RCC 7860 (cell line): ENCODE data around the gene SNX24.

Source experiments
- DNase-seq: peaks from one replicate; pipeline ENCODE4 v3.0.0-alpha.2; 2015; ENCODE audit warnings: low spot score
- FAIRE-seq: peaks from 2 replicates; lab custom pipeline; 2012; peaks lifted over from hg19 to GRCh38; lab: Jason Lieb, UNC

Gene SNX24

DNA sequence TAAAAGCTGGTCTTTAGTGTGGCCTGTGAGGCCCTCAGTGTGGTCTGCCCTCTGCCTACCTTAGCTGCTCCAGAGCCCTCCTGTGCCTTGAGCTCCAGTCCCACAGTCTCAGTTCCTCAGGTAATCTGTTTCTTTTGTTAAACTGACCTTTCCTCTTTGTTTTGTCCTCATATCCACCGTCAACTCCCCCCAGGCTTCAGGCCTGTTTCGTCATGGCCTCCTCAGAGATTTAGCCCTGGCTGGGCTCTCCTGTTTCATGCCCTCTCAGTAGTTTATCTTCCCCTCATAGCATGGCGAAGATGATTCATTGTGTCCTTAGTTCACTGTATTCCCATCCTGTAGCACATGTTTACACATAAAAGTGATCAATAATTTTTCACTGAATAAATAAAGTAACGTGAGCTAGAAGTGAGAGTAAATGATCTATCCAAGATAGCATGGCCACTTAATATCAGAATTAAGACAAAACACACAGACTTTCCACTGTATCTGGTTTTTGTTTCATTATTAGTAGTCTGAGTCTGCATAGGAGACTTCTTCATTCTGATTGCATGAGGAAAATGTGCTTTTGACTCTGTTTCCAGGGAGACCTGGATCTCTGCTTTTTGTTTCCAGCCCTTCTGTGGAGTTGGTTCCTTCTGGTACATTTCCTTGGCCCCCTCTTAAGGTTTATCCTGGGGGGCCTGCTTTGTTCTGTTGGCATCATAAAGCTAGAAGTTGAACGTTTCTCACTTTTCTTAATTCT is 70.5 kb downstream of the SNX24 start:
- no peak for DNase-seq
- no peak for FAIRE-seq

- no peak for FAIRE-seq
- DNase-seq = no peak
Observed at GRCh38 chr5:122916490-122916889, 71.1 kb downstream of the SNX24 start.

- FAIRE-seq (no peak), DNase-seq (no peak)
Observed at GRCh38 chr5:122919969-122920368, 74.6 kb downstream of the SNX24 start.

DNA sequence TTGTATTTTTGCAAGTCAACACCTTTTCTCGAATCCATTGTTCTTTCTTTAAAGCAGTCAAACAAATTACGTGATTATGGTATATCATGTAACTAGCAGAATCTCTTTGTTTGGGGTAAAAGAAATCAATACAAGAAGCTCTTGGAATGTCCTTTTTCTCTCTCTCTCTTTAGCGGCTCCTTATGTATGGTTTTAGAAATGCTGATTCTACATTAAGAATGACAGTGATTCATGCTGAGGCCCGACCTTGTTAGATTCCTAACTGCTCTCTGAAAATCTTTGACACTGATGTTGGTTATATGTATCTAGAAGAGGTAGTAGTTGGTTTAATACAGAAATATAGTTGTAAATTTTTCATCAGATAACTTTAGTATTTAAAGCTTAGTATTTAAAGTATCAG is 76.4 kb downstream of the SNX24 start:
- no peak for FAIRE-seq

DNA sequence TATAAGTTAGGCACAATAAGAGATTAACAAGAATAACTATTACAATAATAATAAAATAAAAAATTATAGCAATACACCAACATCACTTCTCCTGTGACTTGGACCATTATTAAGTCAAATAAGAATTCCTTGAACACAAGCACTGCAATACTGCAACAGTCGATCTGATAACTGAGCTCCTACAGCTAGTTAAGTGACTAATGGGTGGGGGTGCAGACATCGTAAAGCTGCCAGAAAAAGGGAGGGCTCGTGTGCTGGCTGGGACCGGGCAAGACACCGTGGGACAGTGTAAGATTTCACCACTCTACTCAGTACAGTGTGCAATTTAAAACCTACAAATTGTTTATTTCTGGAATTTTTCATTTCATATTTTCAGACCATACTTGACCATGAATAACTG is 78.8 kb downstream of the SNX24 start:
- DNase-seq = no peak
- no peak for FAIRE-seq

More for the DNA sequence above, 76.4 kb downstream of the SNX24 start:
- DNase-seq = no peak

- FAIRE-seq (no peak), DNase-seq (no peak)
Observed at GRCh38 chr5:122924719-122925395, 79.4 kb downstream of the SNX24 start.

- FAIRE-seq = no peak
- no peak for DNase-seq
Observed at GRCh38 chr5:122929001-122929400, 83.6 kb downstream of the SNX24 start.

GRCh38 chr5:122929980-122930379 is 84.6 kb downstream of the SNX24 start:
- FAIRE-seq (no peak), DNase-seq (no peak)

DNA sequence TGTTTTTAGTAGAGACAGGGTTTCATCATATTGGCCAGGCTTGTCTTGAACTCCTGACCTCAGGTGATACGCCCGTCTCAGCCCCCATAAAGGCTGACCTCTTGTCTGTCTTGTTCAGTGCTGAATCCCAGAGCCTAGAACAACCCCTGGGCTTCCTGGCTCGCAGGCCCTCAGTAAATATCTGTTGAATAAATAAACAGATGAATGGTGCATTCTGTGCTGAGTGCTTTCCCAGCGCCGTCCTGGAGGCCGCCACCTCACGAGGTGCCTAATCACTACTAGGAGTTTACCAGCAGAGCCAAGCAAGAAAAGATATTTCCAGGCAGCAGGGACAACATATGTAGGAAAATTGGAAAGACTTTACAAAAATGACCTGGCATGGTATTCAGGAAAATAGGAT is 88.5 kb downstream of the SNX24 start:
- FAIRE-seq = no peak
- DNase-seq = no peak

DNA sequence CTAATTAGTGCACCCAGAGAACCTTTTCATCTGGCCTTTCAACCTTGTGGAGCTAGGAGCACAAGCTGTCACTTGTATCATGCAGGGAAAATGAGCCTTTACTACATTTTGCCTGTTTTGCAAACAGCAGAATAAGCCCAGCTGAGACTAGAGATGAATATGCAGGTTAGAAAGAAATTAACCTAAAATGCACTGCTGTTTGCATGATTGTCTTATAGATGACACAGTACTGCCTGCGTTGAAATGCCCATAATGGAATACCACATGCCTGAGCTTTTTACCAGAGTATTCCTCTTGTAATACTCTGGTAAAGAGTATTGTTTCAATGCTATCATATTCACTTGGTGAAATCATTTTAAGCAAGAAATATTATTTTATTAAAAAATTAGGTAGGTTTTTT is 90.7 kb downstream of the SNX24 start:
- FAIRE-seq (no peak), DNase-seq (no peak)

- FAIRE-seq (no peak), DNase-seq (no peak)
Observed at GRCh38 chr5:122937914-122938313, 92.5 kb downstream of the SNX24 start.

DNA sequence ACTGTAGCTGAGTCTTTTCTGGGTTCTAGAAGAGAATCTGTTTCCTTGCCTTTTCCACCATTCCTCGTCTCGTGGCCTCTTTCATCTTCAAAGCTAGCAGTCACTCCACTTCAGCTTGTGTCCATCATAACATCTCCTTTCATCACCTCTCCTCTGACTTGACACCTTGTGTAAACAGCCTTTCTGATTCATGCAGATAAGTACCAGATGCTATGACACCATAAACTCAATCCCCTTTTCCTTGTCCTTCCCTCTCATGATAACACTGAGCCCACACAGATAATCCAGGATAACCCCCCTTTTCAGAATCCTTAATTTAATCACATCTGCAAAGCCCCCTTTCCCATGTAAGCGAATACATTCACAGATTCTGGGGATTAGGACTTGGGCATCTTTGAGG is 95.5 kb downstream of the SNX24 start:
- FAIRE-seq (no peak), DNase-seq (no peak)

GRCh38 chr5:122941737-122942136 is 96.3 kb downstream of the SNX24 start:
- no peak for DNase-seq
- FAIRE-seq = no peak

GRCh38 chr5:122942164-122942914 is 96.9 kb downstream of the SNX24 start:
- FAIRE-seq = no peak

DNA sequence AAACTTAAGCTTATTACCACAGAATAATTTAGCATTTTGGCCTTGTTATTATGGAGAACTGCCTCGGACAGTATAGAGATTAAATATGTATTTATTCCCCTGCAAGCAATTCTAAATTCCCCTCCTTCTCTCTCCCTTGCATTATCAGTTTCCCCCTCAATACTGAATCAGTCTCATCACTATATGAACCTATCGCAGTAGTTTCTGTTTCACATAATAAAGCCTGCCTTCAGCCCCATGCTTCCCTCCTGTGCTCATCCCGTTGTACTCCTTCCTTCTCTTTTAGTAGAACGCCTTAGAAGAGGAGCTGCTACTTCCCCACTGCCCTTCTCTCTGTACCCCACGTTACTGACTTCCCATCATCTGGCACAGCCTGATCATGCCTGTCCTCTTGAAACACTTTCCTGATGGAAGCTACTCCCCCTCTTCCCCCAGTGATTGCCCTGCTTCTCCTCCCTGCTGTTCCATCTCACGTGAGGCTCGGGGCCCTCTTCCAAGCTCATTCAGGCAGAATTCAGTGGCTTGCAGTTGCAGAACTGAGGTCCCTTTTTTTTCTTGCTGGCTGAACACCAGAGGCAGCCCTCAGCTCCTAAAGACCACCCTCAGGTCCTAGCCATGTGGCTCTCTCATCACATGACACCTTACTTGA is 97.8 kb downstream of the SNX24 start:
- DNase-seq = no peak
- no peak for FAIRE-seq

More at GRCh38 chr5:122942164-122942914, 96.9 kb downstream of the SNX24 start:
- DNase-seq = no peak

DNA sequence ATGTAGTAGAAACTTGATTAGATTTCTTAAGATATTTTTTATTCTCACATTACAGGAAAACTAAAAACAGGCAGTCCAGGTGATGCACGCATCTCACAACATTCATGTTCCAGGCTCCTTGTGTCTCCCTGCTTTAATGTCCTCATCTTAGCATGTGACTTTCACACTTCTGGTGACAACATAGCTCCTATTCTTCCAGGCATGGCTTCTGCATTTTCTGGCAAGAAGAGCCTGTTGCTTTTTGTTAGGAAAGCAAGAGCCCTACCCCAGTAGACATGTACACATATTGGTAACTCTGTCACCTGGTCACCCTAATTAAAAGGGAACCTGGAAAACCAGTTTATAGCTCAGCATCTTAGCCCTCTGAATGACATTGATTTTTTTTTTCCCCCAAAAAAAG is 98.6 kb downstream of the SNX24 start:
- FAIRE-seq (no peak), DNase-seq (no peak)

GRCh38 chr5:122947372-122947771 is 102.0 kb downstream of the SNX24 start:
- no peak for DNase-seq
- FAIRE-seq = no peak

DNA sequence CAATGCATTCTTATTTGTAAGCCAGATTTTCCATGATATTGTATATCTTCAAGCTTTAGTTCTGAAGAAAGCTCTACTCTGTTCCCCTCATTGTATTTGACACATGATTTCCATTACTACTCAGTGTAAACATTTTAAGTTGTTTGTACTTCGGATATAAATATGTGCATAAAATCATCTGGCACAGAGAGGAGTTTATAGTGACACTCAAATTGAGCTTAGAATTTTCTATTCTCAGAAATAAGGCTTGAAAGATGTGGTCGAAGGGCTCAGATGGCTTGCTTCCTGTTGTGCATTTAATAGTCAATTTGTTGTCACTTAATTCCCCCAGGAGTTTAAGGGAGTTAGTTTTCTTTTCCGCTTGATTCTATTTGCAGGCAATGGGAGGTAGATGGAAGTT is 102.4 kb downstream of the SNX24 start:
- no peak for FAIRE-seq
- DNase-seq = no peak

- FAIRE-seq (no peak), DNase-seq (no peak)
Observed at GRCh38 chr5:122948319-122948718, 102.9 kb downstream of the SNX24 start.

DNA sequence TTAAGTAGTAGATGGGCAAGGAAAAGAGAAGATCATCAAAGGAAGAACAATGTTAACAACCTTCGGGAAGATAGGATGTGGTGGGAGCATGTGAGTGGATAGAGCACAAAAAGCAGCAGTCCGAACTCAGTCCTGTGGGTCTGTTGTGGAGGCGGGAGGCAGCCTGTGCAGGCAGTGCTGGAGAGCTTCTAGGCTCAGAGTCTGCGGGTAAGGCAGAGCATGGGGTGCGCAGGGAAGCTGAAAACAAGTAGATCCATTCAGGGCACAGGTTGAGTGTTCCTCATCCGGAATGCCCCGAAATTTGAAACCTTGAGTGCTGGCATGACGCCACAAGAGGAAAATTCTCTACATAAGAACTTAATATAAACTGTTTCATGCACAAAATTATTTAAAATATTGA is 106.2 kb downstream of the SNX24 start:
- FAIRE-seq (no peak), DNase-seq (no peak)

DNA sequence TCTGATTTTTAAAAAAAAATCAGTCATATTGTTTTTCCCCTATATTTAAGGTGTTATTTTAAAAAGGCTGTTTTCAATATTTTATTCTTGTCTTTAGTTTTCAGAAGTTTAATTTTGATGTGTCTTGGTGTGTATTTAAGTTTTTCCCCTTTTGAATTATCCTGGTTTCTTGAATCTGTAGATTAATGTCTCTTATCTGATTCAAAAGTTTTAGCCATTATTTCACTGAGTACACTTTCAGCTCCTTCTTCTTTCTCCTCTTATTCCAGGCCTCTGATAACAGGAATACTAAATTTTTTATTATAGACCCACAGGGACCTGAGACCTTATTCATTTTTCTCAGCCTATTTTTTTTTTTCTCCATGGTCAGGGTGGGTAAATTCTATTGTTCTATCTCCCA is 109.3 kb downstream of the SNX24 start:
- FAIRE-seq (no peak), DNase-seq (no peak)
